HepG2 (cell line): Measurements from ENCODE around the gene IER5L. TPM values are rescaled to one million over a fixed set of nuclear protein-coding genes. Genes with fewer than 3 reads are reported as not detected.

Source experiments
- ETS1 ChIP-seq: sonication (generic); formaldehyde crosslinking; IDR thresholded peaks from 2 replicates; pipeline ENCODE4 v1.4.0; 2020; ENCODE audit warnings: missing genetic modification reagents
- HES4 ChIP-seq: sonication (generic); formaldehyde crosslinking; IDR thresholded peaks from 2 replicates; pipeline ENCODE4 v1.9.0; 2021; ENCODE audit warnings: mild to moderate bottlenecking, missing genetic modification reagents, borderline replicate concordance
- HNRNPL ChIP-seq: fragments of 200-400 bp; formaldehyde crosslinking; IDR thresholded peaks from 2 replicates; pipeline ENCODE4 v1.6.1; 2017; ENCODE audit warnings: mild to moderate bottlenecking, low read depth, low read length
- NRL ChIP-seq: sonication (generic); formaldehyde crosslinking; IDR thresholded peaks from 2 replicates; pipeline ENCODE4 v1.5.0; 2020; ENCODE audit warnings: missing genetic modification reagents, mild to moderate bottlenecking, moderate library complexity, borderline replicate concordance
- POLR2G ChIP-seq: fragments of 200-400 bp; formaldehyde crosslinking; IDR thresholded peaks from 2 replicates; pipeline ENCODE4 v1.6.1; 2018; ENCODE audit warnings: mild to moderate bottlenecking, low read depth, low read length, moderate library complexity
- ZBTB40 ChIP-seq, 2 experiments: fragments of 450-650 bp in 1 of 2; sonication (generic) in 1 of 2; formaldehyde crosslinking in 1 of 2; IDR thresholded peaks; 2 replicates each; pipeline versions ENCODE4 v1.6.1 to v1.8.0; 2016 to 2022; ENCODE audit warnings: antibody characterized with exemption in 1 of 2, mild to moderate bottlenecking in 1 of 2, missing genetic modification reagents in 1 of 2
- ZNF205 ChIP-seq: IDR thresholded peaks from 2 replicates; pipeline ENCODE4 v1.6.1; 2018; ENCODE audit warnings: missing biosample characterization, missing genetic modification reagents
- ZNF432 ChIP-seq: sonication (generic); formaldehyde crosslinking; IDR thresholded peaks from 2 replicates; pipeline ENCODE4 v1.5.0; 2020; ENCODE audit warnings: missing genetic modification reagents, mild to moderate bottlenecking, borderline replicate concordance
- ZNF547 ChIP-seq: sonication (generic); formaldehyde crosslinking; IDR thresholded peaks from 2 replicates; pipeline ENCODE4 v1.5.1; 2020; ENCODE audit warnings: mild to moderate bottlenecking, missing genetic modification reagents
- ZNF691 ChIP-seq: sonication (generic); formaldehyde crosslinking; IDR thresholded peaks from 2 replicates; pipeline ENCODE4 v1.4.0; 2020; ENCODE audit warnings: missing genetic modification reagents, low read depth, mild to moderate bottlenecking, borderline replicate concordance
- ZNF703 ChIP-seq: sonication (generic); formaldehyde crosslinking; IDR thresholded peaks from 2 replicates; pipeline ENCODE4 v1.5.1; 2020; ENCODE audit warnings: missing genetic modification reagents, mild to moderate bottlenecking, moderate library complexity, borderline replicate concordance
- polyA plus RNA-seq, 8 experiments: library from polyadenylated mRNA; depleted of rRNA in 3 of 8; stranded (reverse) in 7 of 8; unstranded in 1 of 8; fragments of >200 nt; fragmentation: Illumina TruSeq in 4 of 8; extraction: Trizol in 4 of 8; gene quantifications; 2 replicates each; pipeline versions ENCODE4 v1.2.1 to v1.2.3, GENCODE V29; 2011 to 2016; ENCODE audit warnings: low read depth in 4 of 8, missing spikeins in 1 of 8, mixed read lengths in 1 of 8; ENCODE audit not compliant: insufficient read depth in 1 of 8
- total RNA-seq, 5 experiments: library from RNA; depleted of rRNA; stranded (reverse); fragments of >200 nt; fragmentation: Illumina TruSeq; extraction: Trizol; gene quantifications; 2 replicates each; pipeline ENCODE4 v1.2.3, GENCODE V29; 2016; ENCODE audit warnings: low read depth in 1 of 5
- TF ChIP-seq, protein P1 (sequence below): sonication (generic); formaldehyde crosslinking; IDR thresholded peaks from 2 replicates; pipeline ENCODE4 v1.9.0; 2021; ENCODE audit warnings: missing genetic modification reagents, borderline replicate concordance

The IER5L gene
- total and polyA plus RNA-seq, 2 of the 13 experiments (the other 11 are each of a cell fraction or from before 2014, with no cell fraction given) = 1.8 to 3.3 TPM

DNA sequence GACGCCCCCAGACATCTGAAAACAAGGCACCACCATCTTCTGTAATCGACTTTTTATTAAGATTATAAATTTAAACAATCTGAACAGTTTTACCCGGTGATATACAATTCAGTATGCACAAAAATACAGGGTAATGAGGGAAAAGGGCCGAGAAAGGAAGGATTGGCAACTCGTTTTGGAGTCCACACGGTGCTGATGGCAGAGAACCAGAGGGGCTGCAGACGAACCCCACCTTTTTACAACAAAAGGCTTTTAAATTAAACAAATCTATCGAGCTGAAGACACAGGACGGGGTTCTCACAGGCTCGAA is 2.6 kb downstream of the IER5L start (continued):
- TF ChIP-seq ZBTB40 (IDR thresholded peaks at IDR 0.05) (no peak), ZBTB40 (CRISPR knock-in tag; IDR thresholded peaks at IDR 0.05) (no peak), ZNF547 (CRISPR knock-in tag) (0 out of 2 replicates have a peak, but pooled peaks have one; percentile 14), HNRNPL (no peak), ZNF703 (CRISPR knock-in tag) (no peak), ETS1 (CRISPR knock-in tag) (no peak), NRL (CRISPR knock-in tag) (no peak), ZNF205 (no peak), POLR2G (peak; percentile 2; the same call in 1 of the 2 replicates), HES4 (no peak), ZNF432 (CRISPR knock-in tag) (no peak), ZNF691 (CRISPR knock-in tag) (no peak)
- TF ChIP-seq, protein P1, sequence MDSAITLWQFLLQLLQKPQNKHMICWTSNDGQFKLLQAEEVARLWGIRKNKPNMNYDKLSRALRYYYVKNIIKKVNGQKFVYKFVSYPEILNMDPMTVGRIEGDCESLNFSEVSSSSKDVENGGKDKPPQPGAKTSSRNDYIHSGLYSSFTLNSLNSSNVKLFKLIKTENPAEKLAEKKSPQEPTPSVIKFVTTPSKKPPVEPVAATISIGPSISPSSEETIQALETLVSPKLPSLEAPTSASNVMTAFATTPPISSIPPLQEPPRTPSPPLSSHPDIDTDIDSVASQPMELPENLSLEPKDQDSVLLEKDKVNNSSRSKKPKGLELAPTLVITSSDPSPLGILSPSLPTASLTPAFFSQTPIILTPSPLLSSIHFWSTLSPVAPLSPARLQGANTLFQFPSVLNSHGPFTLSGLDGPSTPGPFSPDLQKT (CRISPR knock-in tag) = no peak
